ENCODE measurements around the gene JDP2.

DNA sequence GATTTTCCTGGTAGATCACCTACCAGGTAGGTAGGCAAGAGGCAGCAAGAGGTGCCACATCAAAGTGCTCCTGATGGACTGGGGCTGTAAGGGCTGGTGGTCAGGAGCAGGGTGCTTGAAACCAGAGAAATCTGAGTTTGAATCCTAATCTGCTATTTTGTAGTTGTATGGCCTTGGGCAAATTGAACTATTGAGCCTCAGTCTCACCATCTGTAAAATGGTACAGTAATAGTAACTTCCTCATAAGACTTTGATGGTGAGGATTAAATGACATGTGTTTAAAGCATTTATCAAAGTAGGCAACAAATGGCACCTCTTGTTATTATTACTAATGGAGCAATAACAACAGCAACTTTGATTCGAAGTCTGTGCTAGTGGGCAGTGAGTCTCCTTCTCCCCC is 32.0 kb downstream of the JDP2 start:
- TF ChIP-seq, protein P1, sequence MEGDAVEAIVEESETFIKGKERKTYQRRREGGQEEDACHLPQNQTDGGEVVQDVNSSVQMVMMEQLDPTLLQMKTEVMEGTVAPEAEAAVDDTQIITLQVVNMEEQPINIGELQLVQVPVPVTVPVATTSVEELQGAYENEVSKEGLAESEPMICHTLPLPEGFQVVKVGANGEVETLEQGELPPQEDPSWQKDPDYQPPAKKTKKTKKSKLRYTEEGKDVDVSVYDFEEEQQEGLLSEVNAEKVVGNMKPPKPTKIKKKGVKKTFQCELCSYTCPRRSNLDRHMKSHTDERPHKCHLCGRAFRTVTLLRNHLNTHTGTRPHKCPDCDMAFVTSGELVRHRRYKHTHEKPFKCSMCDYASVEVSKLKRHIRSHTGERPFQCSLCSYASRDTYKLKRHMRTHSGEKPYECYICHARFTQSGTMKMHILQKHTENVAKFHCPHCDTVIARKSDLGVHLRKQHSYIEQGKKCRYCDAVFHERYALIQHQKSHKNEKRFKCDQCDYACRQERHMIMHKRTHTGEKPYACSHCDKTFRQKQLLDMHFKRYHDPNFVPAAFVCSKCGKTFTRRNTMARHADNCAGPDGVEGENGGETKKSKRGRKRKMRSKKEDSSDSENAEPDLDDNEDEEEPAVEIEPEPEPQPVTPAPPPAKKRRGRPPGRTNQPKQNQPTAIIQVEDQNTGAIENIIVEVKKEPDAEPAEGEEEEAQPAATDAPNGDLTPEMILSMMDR (IDR thresholded peaks at IDR 0.05; ENCODE audit: insufficient read depth, low read depth, low read length): no peak
- no peak for TF ChIP-seq EZH2 (IDR thresholded peaks at IDR 0.05; ENCODE audit: insufficient read depth, low read length)
